Fibroblast of the aortic adventitia (primary cell): ENCODE data around the gene UCK1. TPM values are rescaled to one million over a fixed set of nuclear protein-coding genes. Genes with fewer than 3 reads are reported as not detected.

Experiments used
- DNase-seq: peaks from one replicate; pipeline ENCODE4 v3.0.0-alpha.2; 2010; ENCODE audit warnings: low read depth
- H3K4me3 ChIP-seq: 2 replicates; pipeline ENCODE4 v1.5.1; 2011; ENCODE audit warnings: low read depth, mild to moderate bottlenecking, control low read depth, low read length, moderate library complexity
- CTCF ChIP-seq: IDR thresholded peaks from 2 replicates; pipeline ENCODE4 v1.5.1; 2011; ENCODE audit warnings: mild to moderate bottlenecking, low read length, control low read depth, inconsistent platforms; ENCODE audit not compliant: insufficient read depth
- total RNA-seq: library from RNA; depleted of rRNA; stranded (reverse); fragments of >200 nt; gene quantifications from 2 replicates; pipeline ENCODE4 v1.2.3, GENCODE V29; 2012; ENCODE audit warnings: low replicate concordance

The UCK1 gene
- total RNA-seq, 1 donor: 18.5 TPM

- TF ChIP-seq CTCF: no peak
- no peak overlapping the region for H3K4me3 ChIP-seq
- DNase-seq: no peak
Observed at GRCh38 chr9:131575946-131576853, 45.1 kb upstream of the UCK1 start.

GRCh38 chr9:131574730-131575640 is 43.9 kb upstream of the UCK1 start:
- H3K4me3 ChIP-seq: no peak overlapping the region
- no peak for DNase-seq
- no peak for TF ChIP-seq CTCF

GRCh38 chr9:131567910-131568309 is 36.8 kb upstream of the UCK1 start:
- no peak for DNase-seq
- no peak for TF ChIP-seq CTCF
- H3K4me3 ChIP-seq: no peak overlapping the region

- DNase-seq: no peak
- TF ChIP-seq CTCF: no peak
- H3K4me3 ChIP-seq: no peak overlapping the region
Observed at GRCh38 chr9:131566158-131566557, 35.1 kb upstream of the UCK1 start.

- DNase-seq: no peak
- TF ChIP-seq CTCF: no peak
- H3K4me3 ChIP-seq: no peak overlapping the region
Observed at GRCh38 chr9:131565369-131565768, 34.3 kb upstream of the UCK1 start.

DNA sequence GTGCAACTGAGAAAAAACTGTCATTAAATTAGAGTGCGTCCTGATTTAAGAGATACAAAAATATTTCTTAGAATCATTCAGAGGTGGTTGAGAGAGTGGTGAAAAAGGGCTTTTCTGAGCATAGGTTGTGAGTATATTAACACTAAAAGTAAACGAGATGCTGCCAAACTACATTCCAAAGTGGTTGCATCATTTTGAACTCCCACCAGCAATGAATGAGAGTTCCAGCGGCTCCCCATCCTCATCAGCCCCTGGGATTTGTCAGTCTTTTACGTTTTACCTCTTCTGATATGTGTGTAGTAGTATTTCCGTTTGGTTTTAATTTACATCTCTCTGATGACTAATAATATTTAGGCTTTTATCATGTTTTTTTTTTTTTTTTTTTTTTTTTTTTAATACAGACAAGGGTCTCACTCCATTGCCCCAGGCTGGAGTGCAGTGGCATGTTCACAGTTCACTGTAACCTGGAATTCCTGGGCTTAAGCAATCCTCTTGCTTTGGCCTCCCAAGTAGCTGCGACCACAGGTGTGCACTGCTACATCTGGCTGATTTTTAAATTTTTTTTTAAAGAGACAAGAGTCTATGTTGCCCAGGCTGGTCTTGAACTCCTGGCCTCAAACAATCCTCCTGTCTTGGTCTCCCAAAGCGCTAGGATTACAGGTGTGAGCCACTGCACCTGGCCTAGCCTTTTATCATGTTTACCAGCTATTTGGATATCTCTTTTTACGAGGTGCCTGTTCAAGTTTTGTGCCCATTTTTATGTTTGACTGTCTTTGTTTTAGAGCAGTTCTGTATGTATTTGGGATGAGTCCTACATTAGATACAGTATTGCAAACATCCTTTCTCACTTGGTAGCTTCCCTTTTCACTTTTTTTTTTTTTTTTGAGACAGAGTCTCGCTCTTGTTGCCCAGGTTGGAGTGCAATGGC is 31.2 kb upstream of the UCK1 start:
- no peak for TF ChIP-seq CTCF
- peak; percentile 27 for DNase-seq
- no peak overlapping the region for H3K4me3 ChIP-seq
